Heart left ventricle (tissue), 16 donors: Measurements from ENCODE around the gene CBX7. TPM values are rescaled to one million over a fixed set of nuclear protein-coding genes. Genes with fewer than 3 reads are reported as not detected.

ENCODE experiments used
- ATAC-seq, 4 donors: fragments of 200-7000 bp; cut with Tn5 transposase; one replicate each; pipeline ENCODE4 v1.9.1; 2020 to 2022; ENCODE audit warnings: moderate library complexity in 4 of 4, mild to moderate bottlenecking in 3 of 4, moderate number of reproducible peaks in 1 of 4
- DNase-seq, 5 donors: peaks; one replicate each; pipeline ENCODE4 v3.0.0-alpha.2; 2020
- H3K27ac ChIP-seq, 12 donors: fragments of 200-600 bp; sonication (generic) in 4 of 12; one replicate each; pipeline versions ENCODE4 v1.5.0 to v1.8.0; 2016 to 2022; ENCODE audit warnings: mild to moderate bottlenecking in 2 of 12
- H3K27me3 ChIP-seq, 9 donors: fragments of 200-600 bp; sonication (generic) in 2 of 9; one replicate each; pipeline versions ENCODE4 v1.5.1 to v1.8.0; 2016 to 2022; ENCODE audit warnings: mild to moderate bottlenecking in 3 of 9
- H3K36me3 ChIP-seq, 9 donors: fragments of 200-600 bp; sonication (generic) in 2 of 9; one replicate each; pipeline versions ENCODE4 v1.5.0 to v1.8.0; 2018 to 2022; ENCODE audit warnings: mild to moderate bottlenecking in 2 of 9
- H3K4me1 ChIP-seq, 12 donors: fragments of 200-600 bp; sonication (generic) in 4 of 12; one replicate each; pipeline versions ENCODE4 v1.5.0 to v1.8.0; 2016 to 2022; ENCODE audit warnings: mild to moderate bottlenecking in 3 of 12
- H3K4me3 ChIP-seq, 12 donors: fragments of 200-600 bp; sonication (generic) in 4 of 12; one replicate each; pipeline versions ENCODE4 v1.5.0 to v1.8.0; 2017 to 2022; ENCODE audit warnings: mild to moderate bottlenecking in 9 of 12, moderate library complexity in 4 of 12
- H3K9me3 ChIP-seq, 12 donors: fragments of 200-600 bp; sonication (generic) in 4 of 12; one replicate each; pipeline versions ENCODE4 v1.5.0 to v1.8.0; 2016 to 2022; ENCODE audit warnings: mild to moderate bottlenecking in 1 of 12
- CTCF ChIP-seq, 12 donors: fragments of 200-600 bp; sonication (generic) in 4 of 12; IDR thresholded peaks; one replicate each; pipeline versions ENCODE4 v1.5.0 to v1.8.0; 2018 to 2022; ENCODE audit warnings: antibody characterized with exemption in 12 of 12, mild to moderate bottlenecking in 5 of 12
- POLR2A ChIP-seq, 2 donors: fragments of 450-650 bp; IDR thresholded peaks; one replicate each; pipeline ENCODE4 v1.6.1; 2017; ENCODE audit warnings: antibody characterized with exemption in 2 of 2, mild to moderate bottlenecking in 2 of 2, moderate library complexity in 2 of 2
- WGBS, 4 donors: extraction: QIAGEN DNeasy Blood & Tissue Kit in 2 of 4; methylation state at CpG; one replicate each; pipeline versions ENCODE4 v1.1.5 to v1.1.7; 2013 to 2018; 5-methylcytosine and 5-hydroxymethylcytosine counted together
- intact Hi-C, 10 donors: fragments of 100-400 bp; cut with DNase I; formaldehyde crosslinking; loops; one replicate each; pipeline versions ENCODE4 v1.11.1 to v1.14.2; 2022
- polyA plus RNA-seq, 2 donors: library from polyadenylated mRNA; stranded (reverse); fragments of 200-250 nt; gene quantifications; one replicate each; pipeline ENCODE4 v1.2.3, GENCODE V29; 2013
- total RNA-seq, 9 donors: library from RNA; depleted of rRNA in 2 of 9; stranded (reverse); fragments of >200 nt in 2 of 9; fragmentation: NEBNext Ultra II Directional in 3 of 9; extraction: Animal tissue kit (Norgen Biotek cat#: 25700) in 3 of 9; gene quantifications; one replicate each; pipeline versions ENCODE4 v1.1.0 to v1.2.4, GENCODE V29; 2016 to 2023
- donor health status: ischemic (EF 13 %, LVEDD 7.1; RV severe dilation, severe dysfunction).
- donor health status: healthy with polysubstance abuse.
- donor health status: DM: no; HTN: yes; CAD: no.
- donor health status: DM: no; HTN: no; CAD: no.
- donor health status: ischemic (EF 25% LVEDD 6.9; RV normal size, moderate dysfunction).
- donor health status: ischemic (EF 25% LVEDD 5.7; RV mildly dilated, moderate dysfunction).
- donor health status: healthy.
- donor health status: DM: yes; HTN: yes; CAD: no.
- donor health status: ischemic (EF 35%, LVEDD 5.7; RV mildly dilated, moderate dysfunction).
- donor health status: nonischemic (EF 11% LVEDD 7.7; RV severe dilation, severe dysfunction).
- donor health status: DM: yes; HTN: yes; CAD: no.
- donor health status: PGD.
- donor health status: ischemic (EF 29% LVEDD 5.4; RV normal size, mild dysfunction).
- donor health status: nonischemic (EF 23%, LVEDD 6.1; RV moderate dilation, normal function).

Gene CBX7
- total and polyA plus RNA-seq, 11 donors = 48.3 to 187 (median 69.8) TPM

- DNase-seq (no peak), ATAC-seq (no peak)
- Histone ChIP-seq H3K36me3 (no peaks in the 10 kb centered on the region), H3K4me1 (peaks cover 0 to 51% (median 2%) of the 10 kb centered on the region in 12 donors), H3K9me3 (no peaks in the 10 kb centered on the region), H3K27me3 (peaks cover 0 to 5% (median 0%) of the 10 kb centered on the region in 9 donors), H3K4me3 (peak overlapping the region in 1 of 12 donors; percentile 23), H3K27ac (peak overlapping the region in 1 of 12 donors; percentile 80)
- TF ChIP-seq CTCF (IDR thresholded peaks at IDR 0.05) = no peak
- intact Hi-C loops = no loop called here
- 74 to 79% (median 76%) methylated on average over 8 of the region's 8 CpGs for WGBS, 4 donors
Measured at GRCh38 chr22:39092111-39092862, 60.2 kb downstream of the CBX7 start.

- H3K27ac ChIP-seq = peak overlapping the region in 1 of 12 donors; percentile 87
- 76 to 80% (median 76%) methylated on average over 23 of the region's 23 CpGs for WGBS, 4 donors
- no peak for DNase-seq
Measured at GRCh38 chr22:39091126-39092081, 61.1 kb downstream of the CBX7 start.

GRCh38 chr22:39090426-39091064 lies 61.9 kb downstream of the CBX7 start:
- Histone ChIP-seq H3K27ac (peak overlapping the region in 1 of 12 donors; percentile 87), H3K36me3 (peaks cover 0 to 5% (median 0%) of the 10 kb centered on the region in 9 donors), H3K9me3 (no peaks in the 10 kb centered on the region), H3K4me1 (peaks cover 0 to 40% (median 0%) of the 10 kb centered on the region in 12 donors), H3K27me3 (peaks cover 0 to 5% (median 0%) of the 10 kb centered on the region in 9 donors), H3K4me3 (no peak overlapping the region)
- peak in 2 of 5 donors; percentile 31 to 75 for DNase-seq
- 72 to 81% (median 77%) methylated on average over 14 to 15 of the region's 15 CpGs for WGBS, 4 donors
- peak in 1 of 4 donors; percentile 33 for ATAC-seq
- TF ChIP-seq CTCF (IDR thresholded peaks at IDR 0.05) (no peak), POLR2A (IDR thresholded peaks at IDR 0.05) (no peak)
- intact Hi-C loops = no loop called here

More at GRCh38 chr22:39091126-39092081, 61.1 kb downstream of the CBX7 start:
- no peak for ATAC-seq
- Histone ChIP-seq H3K9me3 (no peaks in the 10 kb centered on the region), H3K27me3 (peaks cover 0 to 5% (median 0%) of the 10 kb centered on the region in 9 donors), H3K36me3 (peaks cover 0 to 2% (median 0%) of the 10 kb centered on the region in 9 donors), H3K4me1 (peaks cover 0 to 43% (median 0%) of the 10 kb centered on the region in 12 donors), H3K4me3 (peak overlapping the region in 1 of 12 donors; percentile 23)
- TF ChIP-seq CTCF (IDR thresholded peaks at IDR 0.05) (no peak), POLR2A (IDR thresholded peaks at IDR 0.05) (no peak)
- intact Hi-C loops = no loop called here
